Measurements from ENCODE around the gene RAB6A. TPM values are rescaled to one million over a fixed set of nuclear protein-coding genes. Genes with fewer than 3 reads are reported as not detected.
"Not testable (repeated sequence)": the region's sequence is repeated elsewhere in the genome, so short reads cannot be mapped to it uniquely, and the experiment has no call there.

Gene RAB6A
- total RNA-seq, 4 donors from 2014 or later: 107 to 145 (median 118) TPM

GRCh38 chr11:73784080-73784634 is 23.3 kb upstream of the RAB6A start:
- no peak for TF ChIP-seq CTCF (IDR thresholded peaks at IDR 0.05)
- DNase-seq (ENCODE audit: low spot score) (no peak), ATAC-seq (ENCODE audit: low FRiP score) (no peak)

GRCh38 chr11:73783483-73784020 is 22.7 kb upstream of the RAB6A start:
- DNase-seq (ENCODE audit: low spot score) (no peak), ATAC-seq (ENCODE audit: low FRiP score) (no peak)

GRCh38 chr11:73781303-73781702 is 20.4 kb upstream of the RAB6A start:
- DNase-seq (ENCODE audit: low spot score): no peak
- no peak for TF ChIP-seq CTCF (IDR thresholded peaks at IDR 0.05)
- ATAC-seq (ENCODE audit: low FRiP score): no peak

More at GRCh38 chr11:73783483-73784020, 22.7 kb upstream of the RAB6A start:
- TF ChIP-seq CTCF (IDR thresholded peaks at IDR 0.05): no peak

GRCh38 chr11:73779084-73779902 is 18.4 kb upstream of the RAB6A start:
- no peak for TF ChIP-seq CTCF (IDR thresholded peaks at IDR 0.05)
- DNase-seq (ENCODE audit: low spot score) (peak; percentile 90), ATAC-seq (ENCODE audit: low FRiP score) (peak; percentile 100)

GRCh38 chr11:73770811-73771210 is 9.9 kb upstream of the RAB6A start:
- not testable (repeated sequence) for ATAC-seq (ENCODE audit: low FRiP score); DNase-seq (ENCODE audit: low spot score)

GRCh38 chr11:73766763-73767162 is 5.9 kb upstream of the RAB6A start:
- no peak for ATAC-seq (ENCODE audit: low FRiP score)
- DNase-seq (ENCODE audit: low spot score): no peak
- TF ChIP-seq CTCF (IDR thresholded peaks at IDR 0.05): no peak

GRCh38 chr11:73762732-73763131 is 1.9 kb upstream of the RAB6A start:
- ATAC-seq (ENCODE audit: low FRiP score) (no peak), DNase-seq (ENCODE audit: low spot score) (no peak)
- TF ChIP-seq CTCF (IDR thresholded peaks at IDR 0.05): no peak

Measured in omental fat pad (tissue), 4 donors.